ELR (cell line): Measurements from ENCODE around the gene PTN.
"Not testable (repeated sequence)": the region's sequence is repeated elsewhere in the genome, so short reads cannot be mapped to it uniquely, and the experiment has no call there.

Experiments used
- DNase-seq: peaks from one replicate; pipeline ENCODE4 v3.0.0-alpha.2; 2015; ENCODE audit warnings: low read depth

The PTN gene

GRCh38 chr7:137324796-137325696 lies 18.5 kb downstream of the PTN start:
- DNase-seq, result no peak

- no peak for DNase-seq
Observed at GRCh38 chr7:137316648-137317353, 26.7 kb downstream of the PTN start.

DNA sequence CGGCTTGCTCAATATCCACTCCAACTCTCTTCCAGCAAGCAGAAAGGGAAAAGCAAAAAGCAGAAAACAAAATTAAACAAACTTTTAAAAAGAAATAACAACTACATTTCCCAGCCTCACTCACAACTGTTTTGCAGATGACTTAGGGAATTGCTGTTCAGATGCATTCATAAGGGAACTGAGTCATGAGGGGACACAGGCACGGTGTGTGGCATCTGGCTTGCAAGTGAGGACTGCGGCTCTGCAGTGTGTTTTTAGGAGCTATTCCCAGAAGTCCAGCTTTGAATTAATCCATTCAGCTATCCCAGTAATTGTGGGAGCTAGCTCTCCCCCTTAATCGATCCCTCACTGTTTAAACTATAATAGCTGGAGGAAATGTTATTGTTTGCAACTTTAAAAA lies 30.3 kb downstream of the PTN start:
- no peak for DNase-seq

- no peak for DNase-seq
Observed at GRCh38 chr7:137306748-137307147, 36.8 kb downstream of the PTN start.

DNA sequence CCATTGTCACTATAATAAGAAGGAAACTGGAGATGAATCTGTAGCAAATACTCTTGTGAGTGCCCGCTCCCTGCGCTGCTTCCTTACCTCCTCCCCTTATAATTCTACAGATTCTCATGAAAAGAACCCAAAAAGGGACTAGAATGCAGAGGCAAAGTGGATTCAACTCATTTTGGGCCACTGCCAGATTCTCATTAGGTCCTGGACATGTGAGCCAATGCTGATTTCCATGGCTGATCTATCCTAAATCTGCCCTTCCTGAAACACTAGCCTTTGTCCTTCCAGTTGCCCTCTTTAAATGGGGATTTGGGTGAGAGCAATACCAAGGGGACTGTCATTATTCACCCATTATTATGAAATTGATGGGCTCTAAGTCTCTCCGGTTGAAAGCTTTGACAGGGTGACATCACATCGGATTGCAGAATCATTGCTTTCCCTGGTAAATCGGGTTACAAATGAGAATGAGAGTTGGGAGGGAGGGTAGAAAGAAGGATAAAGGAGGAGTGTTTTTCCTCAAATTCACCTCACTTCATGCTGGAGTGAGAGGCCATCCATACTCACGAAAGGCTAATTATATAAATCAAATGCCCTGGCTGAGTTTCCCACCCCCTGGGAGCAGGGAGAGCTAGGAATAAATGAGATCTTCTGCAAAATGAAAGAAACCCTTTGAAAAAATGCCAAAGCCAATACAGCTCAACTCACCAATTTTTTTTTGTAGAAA lies 37.5 kb downstream of the PTN start:
- DNase-seq, result no peak

- DNase-seq, result no peak
Observed at GRCh38 chr7:137304624-137305235, 38.8 kb downstream of the PTN start.

- DNase-seq, result no peak
Observed at GRCh38 chr7:137304165-137304564, 39.4 kb downstream of the PTN start.

GRCh38 chr7:137302081-137302480 lies 41.5 kb downstream of the PTN start:
- DNase-seq, result no peak

GRCh38 chr7:137298464-137298794 lies 45.1 kb downstream of the PTN start:
- DNase-seq, result no peak

DNA sequence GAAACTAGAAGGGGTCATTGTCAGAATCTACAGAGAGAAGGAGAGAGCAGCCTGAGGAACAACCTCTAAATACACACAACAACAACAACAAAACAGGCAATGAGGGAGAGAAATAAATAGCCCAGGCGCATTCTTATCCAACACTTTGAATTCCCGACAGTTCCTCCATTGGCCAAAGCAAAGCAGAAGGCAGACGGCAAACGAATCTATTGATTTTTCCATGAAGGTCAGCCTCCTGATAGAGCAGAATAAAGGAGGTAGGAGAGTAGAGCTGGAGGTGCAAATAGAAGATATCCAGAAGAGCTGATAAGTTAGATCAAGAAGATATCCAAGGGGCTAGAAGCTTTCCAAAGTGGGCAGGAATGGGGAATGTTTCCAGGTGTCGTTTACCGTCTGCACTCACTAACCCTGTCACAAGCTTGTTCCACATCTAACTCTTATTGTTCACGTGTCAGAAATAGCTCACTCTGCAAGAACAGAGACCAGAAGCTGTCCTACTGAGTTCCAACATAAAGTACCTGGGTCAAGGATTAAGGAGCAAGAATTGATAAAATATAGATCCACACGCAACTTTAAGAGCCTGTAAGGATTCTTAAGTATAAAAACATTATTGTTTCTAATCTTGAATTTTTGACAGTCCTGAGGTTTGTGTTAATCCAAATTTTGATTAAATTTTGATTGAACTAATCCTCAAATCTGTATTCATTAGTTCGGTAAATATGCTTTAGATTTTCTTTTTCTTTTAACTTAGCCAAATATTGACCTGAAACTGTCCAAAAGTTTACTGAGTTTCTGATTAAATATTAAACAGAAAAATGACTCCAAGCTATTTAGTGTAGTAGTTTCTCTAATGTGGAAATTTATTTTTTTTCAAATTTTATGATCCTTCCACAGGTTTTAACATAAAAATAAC lies 45.7 kb downstream of the PTN start:
- DNase-seq, result no peak

- DNase-seq, result no peak
Observed at GRCh38 chr7:137296576-137296975, 47.0 kb downstream of the PTN start.

DNA sequence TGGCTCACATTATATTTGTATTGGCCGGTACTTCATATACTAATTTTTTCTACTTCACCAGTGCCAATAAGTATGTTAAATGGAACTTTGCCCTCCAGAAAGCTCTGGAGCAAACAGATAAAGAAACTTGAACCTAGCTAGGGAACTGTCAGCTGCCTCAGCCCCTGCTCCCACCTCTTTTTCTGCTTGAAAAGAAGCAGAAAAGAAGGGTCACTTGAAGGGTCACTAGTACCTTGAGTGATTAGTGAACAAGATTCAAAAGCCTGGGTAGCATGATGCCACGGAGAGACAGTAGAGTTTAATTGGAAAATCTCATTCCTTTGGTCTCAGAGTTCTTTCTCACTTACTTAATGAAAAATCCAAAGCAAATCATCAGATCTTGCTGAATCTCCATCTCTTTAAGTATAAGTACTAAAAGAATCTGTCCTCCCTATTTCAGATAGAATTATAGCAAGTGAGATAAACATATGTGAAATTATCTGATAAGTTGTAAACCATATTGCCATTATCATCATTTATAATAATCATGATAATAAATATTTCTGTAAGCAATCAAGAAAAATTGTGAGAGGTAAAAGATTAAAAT lies 47.7 kb downstream of the PTN start:
- DNase-seq, result no peak

DNA sequence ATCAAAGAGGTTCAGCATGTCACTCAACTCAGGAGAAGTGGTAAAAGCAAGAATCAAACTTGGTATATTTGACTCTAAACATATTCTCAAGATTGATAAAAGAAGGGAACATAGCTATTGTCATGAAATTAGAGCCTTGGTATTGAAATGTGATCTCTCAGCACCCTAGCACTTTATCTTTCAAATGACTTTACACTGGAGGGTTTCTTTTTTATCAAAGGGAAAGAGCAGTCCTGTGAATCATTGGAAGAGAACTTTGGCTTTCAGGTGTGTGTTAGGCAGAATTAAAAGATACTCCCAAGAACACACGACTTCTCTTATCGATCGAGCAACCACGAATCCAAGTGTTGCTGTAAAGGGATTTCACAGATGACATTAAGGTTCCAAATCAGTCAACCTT lies 54.4 kb downstream of the PTN start:
- DNase-seq, result no peak

GRCh38 chr7:137287651-137288258 lies 55.8 kb downstream of the PTN start:
- DNase-seq, result peak; percentile 20

DNA sequence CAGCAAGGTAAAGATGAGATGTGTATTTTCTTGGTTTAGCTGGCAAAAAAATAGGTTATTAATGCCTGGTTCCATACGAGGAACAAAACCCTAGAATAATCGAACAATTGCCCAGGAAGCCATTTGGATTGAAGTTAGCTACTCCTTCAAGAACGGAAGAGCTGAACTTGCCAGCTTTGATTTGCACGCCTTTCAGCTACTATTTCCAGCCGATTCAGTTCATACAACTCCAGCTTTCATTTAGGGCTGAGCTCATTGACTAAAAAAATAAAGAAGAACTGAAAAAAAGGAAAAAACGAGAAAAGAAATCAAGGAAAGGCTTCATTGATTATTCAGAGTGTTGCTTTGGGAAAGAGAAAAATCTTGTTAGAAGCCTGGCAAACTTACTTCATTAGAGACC lies 60.4 kb downstream of the PTN start:
- DNase-seq, result no peak

DNA sequence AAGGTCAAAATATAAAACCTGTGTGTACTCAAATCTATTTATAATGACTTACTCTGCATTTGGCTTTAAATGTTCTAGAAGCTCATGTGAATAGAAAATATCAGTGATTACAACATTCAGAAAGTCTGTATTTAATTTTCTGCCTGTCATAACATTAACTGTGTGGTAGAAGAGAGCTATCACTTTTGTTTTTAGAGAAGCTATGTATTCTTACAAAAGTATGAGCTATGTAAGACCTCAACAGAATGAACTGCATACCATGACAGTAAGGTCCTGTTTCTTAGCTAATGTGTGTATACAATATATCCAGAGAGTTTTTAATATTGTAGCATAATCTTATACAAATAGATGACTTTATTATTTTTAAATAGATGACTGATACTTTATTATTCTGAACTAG lies 61.5 kb downstream of the PTN start:
- DNase-seq, result no peak

DNA sequence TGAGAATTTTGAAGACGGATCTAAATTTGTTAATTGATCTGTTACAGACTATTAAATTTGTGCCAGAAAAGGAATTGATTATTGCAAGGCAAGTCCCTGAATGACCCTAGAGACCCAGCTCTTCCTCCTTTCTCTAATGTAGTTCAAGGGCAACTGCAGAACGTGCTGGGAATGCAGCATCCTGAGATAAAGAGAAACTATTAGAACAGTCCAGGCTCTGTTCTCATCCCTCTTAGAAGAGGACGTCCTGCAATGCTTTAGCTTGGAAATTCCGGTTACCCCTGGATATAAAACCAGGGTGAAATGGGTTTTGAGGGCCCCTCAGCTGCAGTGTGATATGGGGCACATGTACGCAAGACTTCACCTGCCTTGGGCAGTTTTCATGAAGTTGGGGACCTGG lies 67.3 kb downstream of the PTN start:
- no peak for DNase-seq

GRCh38 chr7:137272249-137272648 lies 71.3 kb downstream of the PTN start:
- no peak for DNase-seq

DNA sequence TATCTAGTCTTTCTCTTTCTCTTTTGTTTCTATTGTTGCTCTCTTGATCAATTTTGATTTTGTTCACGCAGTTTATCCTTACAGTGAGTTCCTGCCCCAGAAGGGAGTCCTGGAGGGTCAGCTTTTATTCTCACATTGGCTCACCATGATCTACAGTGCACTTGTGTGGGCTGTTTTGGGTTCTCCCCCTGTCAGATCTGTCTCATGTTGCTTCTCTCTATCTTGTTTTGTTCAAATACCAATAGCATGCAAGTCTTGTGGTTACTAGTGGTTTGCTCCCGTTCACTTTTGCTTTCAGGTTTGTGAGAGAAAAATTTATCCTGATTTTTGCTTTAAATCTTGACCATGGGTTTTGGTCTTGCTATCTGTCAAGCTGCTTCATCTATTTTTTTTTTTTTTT lies 74.3 kb downstream of the PTN start:
- DNase-seq, result no peak

DNA sequence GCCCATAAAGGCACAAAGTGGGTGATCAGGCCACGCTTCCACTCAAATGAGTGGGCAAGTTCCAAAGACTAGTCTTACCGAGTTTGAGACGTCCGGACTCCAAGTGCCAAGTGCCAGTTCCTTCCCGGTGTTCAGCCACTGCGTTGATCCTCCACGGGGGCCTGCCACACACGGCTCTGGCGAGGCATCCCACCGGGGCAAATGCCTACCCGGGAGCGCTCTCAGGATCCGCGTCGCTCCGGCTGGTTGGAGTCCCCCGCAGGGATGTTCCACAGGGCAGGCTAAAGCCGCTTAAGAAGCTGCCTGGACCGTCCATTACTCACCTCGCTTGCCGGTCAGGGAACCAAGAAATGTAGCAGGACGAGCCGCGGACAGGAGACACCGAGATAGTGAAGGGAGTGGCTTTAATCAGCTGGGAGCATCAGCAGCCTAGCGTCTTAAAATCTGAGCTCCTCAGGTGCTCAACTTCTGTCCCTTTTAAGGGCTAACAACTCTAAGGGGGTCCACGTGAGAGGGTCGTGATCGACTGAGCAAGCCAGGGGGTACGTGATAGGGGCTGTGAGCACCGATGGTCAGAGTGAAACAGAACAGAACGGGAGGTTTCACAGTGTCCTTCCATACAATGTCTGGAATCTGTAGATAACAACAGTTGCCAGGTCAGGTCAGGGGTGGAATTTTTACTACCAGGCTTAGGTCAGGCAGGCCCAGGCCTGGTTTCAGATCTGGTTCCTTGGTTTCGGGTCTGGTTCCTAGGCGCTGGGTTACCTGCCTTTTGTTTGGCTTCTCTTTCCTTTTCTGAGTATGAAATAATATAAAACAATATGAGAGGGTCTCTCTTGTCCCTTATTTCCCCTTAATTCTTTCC lies 75.3 kb downstream of the PTN start:
- DNase-seq, result not testable (repeated sequence)
